ENCODE measurements around the gene NHSL2.
"Not testable (repeated sequence)": the region's sequence is repeated elsewhere in the genome, so short reads cannot be mapped to it uniquely, and the experiment has no call there.

NHSL2 gene

GRCh38 chrX:72159769-72160168, 249.1 kb downstream of the NHSL2 start:
- TF ChIP-seq, protein P1, sequence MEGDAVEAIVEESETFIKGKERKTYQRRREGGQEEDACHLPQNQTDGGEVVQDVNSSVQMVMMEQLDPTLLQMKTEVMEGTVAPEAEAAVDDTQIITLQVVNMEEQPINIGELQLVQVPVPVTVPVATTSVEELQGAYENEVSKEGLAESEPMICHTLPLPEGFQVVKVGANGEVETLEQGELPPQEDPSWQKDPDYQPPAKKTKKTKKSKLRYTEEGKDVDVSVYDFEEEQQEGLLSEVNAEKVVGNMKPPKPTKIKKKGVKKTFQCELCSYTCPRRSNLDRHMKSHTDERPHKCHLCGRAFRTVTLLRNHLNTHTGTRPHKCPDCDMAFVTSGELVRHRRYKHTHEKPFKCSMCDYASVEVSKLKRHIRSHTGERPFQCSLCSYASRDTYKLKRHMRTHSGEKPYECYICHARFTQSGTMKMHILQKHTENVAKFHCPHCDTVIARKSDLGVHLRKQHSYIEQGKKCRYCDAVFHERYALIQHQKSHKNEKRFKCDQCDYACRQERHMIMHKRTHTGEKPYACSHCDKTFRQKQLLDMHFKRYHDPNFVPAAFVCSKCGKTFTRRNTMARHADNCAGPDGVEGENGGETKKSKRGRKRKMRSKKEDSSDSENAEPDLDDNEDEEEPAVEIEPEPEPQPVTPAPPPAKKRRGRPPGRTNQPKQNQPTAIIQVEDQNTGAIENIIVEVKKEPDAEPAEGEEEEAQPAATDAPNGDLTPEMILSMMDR (IDR thresholded peaks at IDR 0.05; ENCODE audit: borderline replicate concordance, control extremely low read depth, extremely low read depth, insufficient read depth, missing control alignments): no peak
- in situ Hi-C loops (cut with MboI; ENCODE audit: low sequenced_read_pairs, unreplicated experiment): no loop called here
- no peak for DNase-seq (ENCODE audit: low spot score)

GRCh38 chrX:72165551-72165950, 254.9 kb downstream of the NHSL2 start:
- DNase-seq (ENCODE audit: low spot score): no peak
- TF ChIP-seq, protein P1 (IDR thresholded peaks at IDR 0.05; ENCODE audit: borderline replicate concordance, control extremely low read depth, extremely low read depth, insufficient read depth, missing control alignments): no peak
- in situ Hi-C loops (cut with MboI; ENCODE audit: low sequenced_read_pairs, unreplicated experiment): no loop called here

DNA sequence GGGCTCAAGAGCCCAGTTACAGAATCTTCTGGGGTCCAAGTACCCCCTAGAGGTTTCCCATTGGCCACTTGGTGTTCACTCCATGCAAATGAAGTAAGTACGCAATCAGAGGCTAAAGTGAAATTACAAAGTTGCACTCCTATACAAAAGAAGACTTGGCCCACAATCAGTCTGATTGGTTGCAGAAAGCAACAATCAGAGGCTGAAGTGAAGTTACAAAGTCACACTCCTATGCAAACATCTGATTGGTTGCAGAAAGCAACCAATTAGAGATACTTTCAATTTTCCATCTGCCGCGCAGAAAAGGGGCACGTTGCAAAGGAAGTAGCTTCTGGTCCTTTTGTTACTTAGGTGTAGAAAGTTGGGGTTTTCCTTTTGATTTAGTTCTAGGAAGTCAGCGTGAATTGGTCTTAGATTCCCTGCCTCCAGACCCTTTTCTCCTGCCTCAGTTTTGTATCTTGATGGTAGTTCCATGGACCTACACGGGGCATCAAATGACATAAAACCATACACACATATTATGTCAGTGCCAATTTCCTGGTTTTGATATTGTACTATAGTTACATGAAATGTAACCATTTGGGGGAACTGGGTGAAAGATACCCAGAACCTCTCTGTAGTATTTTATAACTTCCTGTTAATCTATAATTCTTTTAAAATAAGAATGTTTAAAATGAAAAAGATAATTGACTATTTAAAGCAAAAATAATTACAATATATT, 258.5 kb downstream of the NHSL2 start:
- in situ Hi-C loops (cut with MboI; ENCODE audit: low sequenced_read_pairs, unreplicated experiment): no loop called here
- TF ChIP-seq, protein P1 (IDR thresholded peaks at IDR 0.05; ENCODE audit: borderline replicate concordance, control extremely low read depth, extremely low read depth, insufficient read depth, missing control alignments): no peak
- DNase-seq (ENCODE audit: low spot score): no peak

DNA sequence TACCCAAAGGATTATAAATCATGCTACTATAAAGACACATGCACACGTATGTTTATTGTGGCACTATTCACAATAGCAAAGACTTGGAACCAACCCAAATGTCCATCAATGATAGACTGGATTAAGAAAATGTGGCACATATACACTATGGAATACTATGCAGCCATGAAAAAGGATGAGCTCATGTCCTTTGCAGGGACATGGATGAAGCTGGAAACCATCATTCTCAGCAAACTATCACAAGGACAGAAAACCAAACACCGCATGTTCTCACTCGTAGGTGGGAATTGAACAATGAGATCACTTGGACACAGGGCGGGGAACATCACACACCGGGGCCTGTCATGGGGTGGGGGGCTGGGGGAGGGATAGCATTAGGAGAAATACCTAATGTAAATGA, 265.6 kb downstream of the NHSL2 start:
- DNase-seq (ENCODE audit: low spot score); in situ Hi-C loops (cut with MboI; ENCODE audit: low sequenced_read_pairs, unreplicated experiment): not testable (repeated sequence)

- TF ChIP-seq, protein P1 (IDR thresholded peaks at IDR 0.05; ENCODE audit: borderline replicate concordance, control extremely low read depth, extremely low read depth, insufficient read depth, missing control alignments): no peak
- no peak for DNase-seq (ENCODE audit: low spot score)
- in situ Hi-C loops (cut with MboI; ENCODE audit: low sequenced_read_pairs, unreplicated experiment): no loop called here
These were observed 266.3 kb downstream of the NHSL2 start for GRCh38 chrX:72176981-72177380.

DNA sequence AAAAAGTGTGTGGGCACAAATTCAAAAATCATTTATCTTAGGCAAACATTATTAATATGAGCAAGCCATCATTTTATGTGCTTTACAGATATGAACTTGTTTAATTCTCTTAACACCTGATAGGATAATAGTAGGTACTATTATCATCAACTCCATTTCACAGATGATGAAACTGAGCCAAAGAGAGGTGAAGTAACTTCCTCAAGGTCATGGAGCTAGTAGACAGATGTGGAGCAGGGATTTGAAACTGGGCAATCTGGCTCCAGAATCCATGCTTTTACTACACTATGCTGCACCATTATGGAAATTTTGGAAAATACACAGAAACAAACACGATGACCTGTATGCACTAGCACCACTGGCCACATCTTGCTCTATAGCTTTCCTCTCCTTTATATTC, 269.9 kb downstream of the NHSL2 start:
- DNase-seq (ENCODE audit: low spot score): no peak
- in situ Hi-C loops (cut with MboI; ENCODE audit: low sequenced_read_pairs, unreplicated experiment): no loop called here
- TF ChIP-seq, protein P1 (IDR thresholded peaks at IDR 0.05; ENCODE audit: borderline replicate concordance, control extremely low read depth, extremely low read depth, insufficient read depth, missing control alignments): no peak

GRCh38 chrX:72181178-72182125, 270.8 kb downstream of the NHSL2 start, which contains the start of gene PIN4:
Gene PIN4 (plus strand): TSS chrX:72181757. CDS start chrX:72181786, 29 bp downstream.
- peak; percentile 87 for DNase-seq (ENCODE audit: low spot score)
- TF ChIP-seq, protein P1 (IDR thresholded peaks at IDR 0.05; ENCODE audit: borderline replicate concordance, control extremely low read depth, extremely low read depth, insufficient read depth, missing control alignments): no peak
- in situ Hi-C loops (cut with MboI; ENCODE audit: low sequenced_read_pairs, unreplicated experiment): no loop called here
